ENCODE results near the gene EEF2.
"Not testable (repeated sequence)": the region's sequence is repeated elsewhere in the genome, so short reads cannot be mapped to it uniquely, and the experiment has no call there.

Gene EEF2

DNA sequence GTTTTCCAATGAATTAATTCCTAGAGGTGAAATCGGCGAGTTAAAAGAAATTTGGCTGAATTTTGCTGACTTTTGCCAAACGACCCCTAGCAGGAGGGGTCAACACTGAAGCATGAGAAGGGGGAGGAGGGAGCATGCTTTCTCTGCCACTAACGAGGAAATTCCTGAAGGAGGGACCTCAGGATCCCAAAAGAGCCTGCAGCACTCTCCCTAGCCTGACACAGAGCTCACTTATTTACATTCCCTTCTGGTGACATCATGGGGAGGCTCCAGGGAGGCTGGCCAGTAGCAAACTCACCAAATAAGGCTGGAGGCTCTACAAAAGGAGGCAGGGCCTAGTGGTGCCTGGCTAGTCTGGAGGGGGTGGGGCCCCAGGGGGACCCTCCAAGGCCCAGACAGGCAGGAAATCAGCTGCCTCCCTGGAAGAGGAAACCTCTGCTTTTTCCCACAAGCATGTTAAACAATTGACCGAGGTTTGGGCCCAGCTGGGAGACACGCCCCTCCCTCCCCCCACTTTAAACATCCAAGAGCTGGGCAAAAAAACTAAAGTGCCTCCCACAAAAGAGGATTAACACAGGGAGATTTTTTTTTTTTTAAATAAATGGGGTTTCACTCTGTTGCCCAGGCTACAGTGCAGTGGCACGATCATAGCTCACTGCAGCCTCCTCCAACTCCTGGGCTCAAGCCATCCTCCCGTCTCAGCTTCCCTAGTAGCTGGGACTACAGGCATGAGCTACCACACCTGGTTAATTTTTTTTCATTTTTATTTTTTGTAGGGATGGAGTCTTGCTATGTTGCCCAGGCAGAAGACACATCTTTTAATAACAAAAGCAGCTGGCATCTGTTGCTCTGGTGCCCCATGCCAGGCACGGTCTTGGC is 16.5 kb downstream of the EEF2 start:
- DNase-seq, result peak; percentile 100

DNA sequence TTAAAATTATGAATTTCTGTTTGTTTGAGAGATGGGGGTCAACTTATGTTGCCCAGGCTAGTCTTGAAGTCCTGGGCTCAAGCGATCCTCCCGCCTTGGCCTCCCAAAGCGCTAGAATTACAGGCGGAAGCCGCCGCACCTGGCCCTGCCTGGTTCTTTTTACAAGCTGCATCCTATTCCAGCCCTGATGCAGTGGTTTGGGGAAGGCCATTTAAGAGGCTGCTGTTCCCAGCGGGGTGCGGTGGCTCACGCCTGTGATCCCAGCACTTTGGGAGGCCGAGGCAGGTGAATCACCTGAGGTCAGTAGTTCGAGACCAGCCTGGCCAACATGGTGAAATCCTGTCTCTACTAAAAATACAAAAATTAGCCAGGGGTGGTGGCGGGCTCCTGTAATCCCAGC is 17.3 kb downstream of the EEF2 start:
- not testable (repeated sequence) for DNase-seq

GRCh38 chr19:3966051-3967017 is 18.9 kb downstream of the EEF2 start:
- DNase-seq, result no peak

DNA sequence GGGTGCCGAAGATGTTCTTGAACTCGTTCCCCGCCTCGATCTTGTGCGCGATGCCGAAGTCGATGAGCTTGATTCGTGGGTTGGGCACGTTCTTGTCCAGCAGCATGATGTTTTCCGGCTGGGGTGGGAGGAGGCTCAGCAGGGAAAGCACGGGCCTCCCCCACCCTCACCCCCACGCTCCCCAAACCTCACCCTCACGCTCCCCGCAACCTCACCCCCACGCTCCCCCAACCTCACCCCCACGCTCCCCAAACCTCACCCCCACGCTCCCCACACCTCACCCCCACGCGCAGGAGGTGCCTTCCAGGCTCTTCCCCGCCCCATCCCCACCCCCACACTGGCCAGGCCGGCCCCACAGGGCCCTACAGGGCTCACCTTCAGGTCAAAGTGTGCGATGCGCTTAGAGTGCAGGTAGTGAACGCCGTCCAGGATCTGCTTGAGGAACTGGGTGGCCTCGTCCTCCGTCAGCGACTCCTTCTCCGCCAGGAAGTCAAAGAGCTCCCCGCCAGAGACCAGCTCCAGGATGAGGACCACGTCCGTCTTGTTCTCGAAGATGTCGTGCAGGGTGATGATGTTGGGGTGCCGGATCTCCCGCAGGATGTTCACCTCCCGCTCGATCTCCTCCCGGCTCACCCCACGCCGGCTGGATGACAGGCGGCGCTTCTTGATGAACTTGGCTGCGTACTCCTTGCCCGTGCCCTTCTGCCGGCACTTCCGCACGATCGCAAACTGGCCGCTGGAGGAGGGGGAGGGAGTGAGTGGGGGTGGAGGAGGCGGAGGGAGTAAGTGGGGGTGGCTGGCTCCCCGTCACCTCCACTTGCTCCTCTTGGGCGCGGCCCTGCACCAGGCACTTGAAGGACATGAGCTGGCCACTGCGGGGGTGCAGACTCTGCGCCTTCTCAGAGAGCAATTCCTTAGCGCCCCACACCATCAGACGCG is 20.7 kb downstream of the EEF2 start:
- DNase-seq, result no peak

DNA sequence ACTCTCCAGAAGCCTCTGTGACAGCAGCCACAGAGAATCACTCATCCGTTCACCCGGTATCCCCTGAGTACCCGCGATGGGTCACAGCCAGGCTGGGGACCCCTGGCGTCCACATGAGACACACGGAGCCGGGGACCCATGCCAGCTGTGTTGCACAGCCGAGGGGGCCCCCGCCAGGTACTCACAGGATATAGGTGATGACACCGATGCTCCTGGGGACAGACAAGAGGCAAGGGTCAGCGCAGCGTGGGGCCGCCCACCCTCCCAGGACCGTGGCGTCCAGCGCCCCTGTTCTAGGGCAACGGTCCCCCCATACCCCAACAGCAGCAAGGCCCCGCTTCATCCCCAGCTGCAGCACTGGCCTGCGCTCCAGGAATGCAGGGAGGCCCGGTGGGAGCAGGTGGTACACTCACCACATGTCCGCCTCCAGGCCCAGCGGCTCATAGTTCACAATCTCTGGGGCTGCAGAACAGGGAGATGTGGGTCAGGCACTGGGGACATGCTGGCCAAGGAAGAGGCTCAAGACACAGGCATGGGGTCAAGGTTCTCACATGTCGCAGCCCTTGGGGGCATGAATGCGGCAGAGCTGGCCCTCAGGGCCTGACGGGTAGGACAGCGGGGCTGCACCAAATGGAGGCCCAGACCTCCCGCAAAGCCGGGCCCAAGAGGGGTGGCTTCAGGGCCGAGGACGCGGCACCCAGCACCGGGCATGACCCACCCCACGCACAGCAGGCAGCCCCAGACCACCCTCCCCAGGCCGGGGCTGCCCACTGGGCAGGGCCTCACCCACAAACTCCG is 21.6 kb downstream of the EEF2 start:
- DNase-seq, result no peak

GRCh38 chr19:3961007-3961406 is 24.3 kb downstream of the EEF2 start:
- no peak for DNase-seq

GRCh38 chr19:3959766-3960131 is 25.5 kb downstream of the EEF2 start:
- DNase-seq, result no peak

DNA sequence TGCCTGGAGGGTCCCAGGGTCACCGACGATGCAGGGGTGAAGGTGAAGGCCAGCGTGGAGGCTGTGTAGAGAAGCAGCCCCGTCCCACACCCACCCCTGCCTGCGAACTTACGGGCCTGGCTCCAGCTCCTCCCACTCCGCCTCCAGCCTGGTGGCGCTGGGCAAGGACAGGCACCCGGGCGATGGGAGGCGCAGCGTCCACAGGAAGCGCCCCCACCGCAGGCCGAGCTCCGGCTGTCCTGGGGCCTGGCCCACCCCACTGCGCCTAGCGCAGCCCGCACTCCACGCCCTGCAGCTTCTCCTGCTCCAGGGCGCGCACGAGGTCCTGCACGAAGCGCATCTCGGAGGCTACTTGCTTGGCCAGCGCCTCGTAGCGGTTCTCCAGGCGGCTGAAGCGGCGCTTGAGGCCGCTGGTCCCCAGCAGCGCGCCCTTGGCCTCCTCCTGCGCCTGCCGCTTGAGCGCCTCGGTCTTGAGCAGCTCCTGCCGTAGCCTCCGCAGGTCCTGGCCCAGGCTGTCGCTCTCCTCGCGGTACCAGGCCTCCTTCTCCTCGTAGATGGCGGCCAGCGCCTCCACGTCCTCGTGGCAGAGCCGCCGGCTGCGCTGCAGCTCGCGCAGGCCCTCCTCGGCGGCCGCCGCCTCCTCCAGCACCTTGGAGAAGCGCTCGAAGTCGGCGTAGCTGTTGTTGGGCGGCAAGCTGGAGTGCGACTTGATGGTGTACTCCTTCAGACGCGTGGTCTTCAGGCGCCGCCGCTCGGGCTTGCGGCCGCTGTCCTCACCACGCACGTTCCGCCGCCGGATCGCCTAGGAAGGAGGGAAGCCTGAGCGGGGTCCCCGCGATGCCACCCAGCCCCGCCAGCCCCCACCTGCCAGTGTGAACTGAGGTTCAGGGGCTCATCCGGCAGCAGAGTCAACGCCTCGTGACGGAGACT is 26.2 kb downstream of the EEF2 start:
- no peak for DNase-seq

- no peak for DNase-seq
Measured at GRCh38 chr19:3955688-3956087, 29.6 kb downstream of the EEF2 start.

GRCh38 chr19:3955276-3955675 is 30.0 kb downstream of the EEF2 start:
- DNase-seq, result not testable (repeated sequence)

- no peak for DNase-seq
Measured at GRCh38 chr19:3954107-3954506, 31.2 kb downstream of the EEF2 start.

GRCh38 chr19:3952755-3953276 is 32.4 kb downstream of the EEF2 start:
- DNase-seq, result not testable (repeated sequence)

DNA sequence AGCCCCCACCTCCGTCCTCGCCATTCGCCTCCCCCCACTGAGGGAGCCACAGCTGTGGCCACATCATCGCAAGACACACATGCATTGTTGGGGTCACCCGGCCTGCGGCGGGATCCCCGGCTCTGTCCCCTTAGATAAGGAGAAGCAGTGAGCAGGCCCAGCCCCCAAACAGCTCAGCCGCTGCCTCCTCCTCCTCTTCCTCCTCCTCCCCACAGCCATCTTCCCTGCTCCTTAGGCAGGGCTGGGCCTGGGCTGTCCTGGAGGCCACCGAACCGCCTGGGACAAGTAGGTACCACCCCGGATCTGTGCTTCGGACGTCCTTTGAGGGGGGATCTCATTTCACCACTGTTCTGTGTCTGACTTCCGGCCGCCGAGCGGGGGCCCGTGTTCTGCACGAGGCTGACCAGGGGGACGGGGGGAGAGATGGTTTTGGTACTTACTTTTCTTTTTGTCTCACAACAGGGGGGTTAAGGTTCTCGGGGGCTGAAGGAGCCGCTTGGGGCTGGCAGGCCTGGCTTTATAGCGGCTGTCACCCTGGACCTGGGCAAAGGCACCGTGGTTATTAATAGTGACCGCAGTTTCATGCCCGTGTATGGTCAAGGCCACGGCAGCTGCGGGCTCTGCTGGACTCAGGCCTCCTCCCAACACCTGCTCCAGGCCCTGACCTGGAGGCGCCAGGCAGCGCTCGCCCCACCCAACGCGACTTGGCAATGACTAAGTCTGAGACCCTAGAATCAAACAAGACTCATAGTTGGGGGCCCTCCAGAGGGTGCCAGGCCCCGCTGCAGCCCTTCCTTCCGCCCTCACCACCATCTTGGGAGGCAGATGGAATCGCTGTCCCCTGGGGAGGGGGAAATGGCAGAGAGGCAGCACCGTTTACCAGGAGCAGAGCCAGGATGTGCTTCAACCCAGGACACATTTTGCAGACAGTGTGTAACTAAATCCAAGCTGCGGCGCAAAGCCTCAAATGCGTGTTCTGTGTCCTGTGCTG is 34.1 kb downstream of the EEF2 start:
- no peak for DNase-seq

DNA sequence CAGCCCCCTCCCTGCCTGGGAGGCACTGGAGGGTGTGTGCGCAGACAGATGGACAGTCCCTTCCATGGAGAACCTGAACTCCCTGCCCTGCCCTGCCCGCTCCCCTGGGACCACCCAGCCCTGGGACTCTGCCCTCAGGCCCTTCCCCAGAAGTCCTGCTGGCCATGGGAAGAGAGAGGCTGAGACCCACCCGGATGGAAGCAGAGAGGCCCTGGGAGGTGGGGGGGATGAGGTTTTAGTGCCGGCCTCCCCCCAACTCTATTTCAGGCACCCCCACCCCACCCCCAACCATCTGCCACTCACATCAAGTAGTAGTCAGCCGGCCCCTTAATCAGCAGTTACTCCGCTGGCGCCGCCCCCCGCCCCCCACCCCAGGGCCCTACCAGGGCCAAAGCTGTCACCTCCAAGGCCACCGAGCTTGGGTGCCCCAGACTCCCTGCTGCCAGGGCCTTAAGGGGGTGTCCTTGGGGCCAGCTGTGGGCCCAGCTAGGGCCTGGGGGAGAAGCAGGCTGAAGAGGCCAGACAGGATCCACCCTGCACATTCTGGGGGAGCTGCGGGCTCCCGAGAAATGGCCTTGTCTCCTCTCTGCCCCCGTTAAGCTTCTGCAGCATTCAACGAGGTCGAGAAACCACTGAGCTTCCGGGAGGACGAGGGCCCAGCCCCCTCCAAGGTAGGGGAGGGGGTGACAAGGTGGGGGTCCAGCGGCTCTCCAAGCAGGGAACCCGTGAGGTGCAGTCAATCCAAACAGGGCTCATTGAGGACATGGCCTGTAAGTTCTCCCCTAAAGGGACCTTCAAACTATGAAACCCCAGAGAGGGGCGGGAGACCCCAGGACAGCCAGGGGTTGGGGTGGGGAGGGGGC is 35.0 kb downstream of the EEF2 start:
- no peak for DNase-seq

- DNase-seq, result no peak
Measured at GRCh38 chr19:3949294-3949693, 36.0 kb downstream of the EEF2 start.

DNA sequence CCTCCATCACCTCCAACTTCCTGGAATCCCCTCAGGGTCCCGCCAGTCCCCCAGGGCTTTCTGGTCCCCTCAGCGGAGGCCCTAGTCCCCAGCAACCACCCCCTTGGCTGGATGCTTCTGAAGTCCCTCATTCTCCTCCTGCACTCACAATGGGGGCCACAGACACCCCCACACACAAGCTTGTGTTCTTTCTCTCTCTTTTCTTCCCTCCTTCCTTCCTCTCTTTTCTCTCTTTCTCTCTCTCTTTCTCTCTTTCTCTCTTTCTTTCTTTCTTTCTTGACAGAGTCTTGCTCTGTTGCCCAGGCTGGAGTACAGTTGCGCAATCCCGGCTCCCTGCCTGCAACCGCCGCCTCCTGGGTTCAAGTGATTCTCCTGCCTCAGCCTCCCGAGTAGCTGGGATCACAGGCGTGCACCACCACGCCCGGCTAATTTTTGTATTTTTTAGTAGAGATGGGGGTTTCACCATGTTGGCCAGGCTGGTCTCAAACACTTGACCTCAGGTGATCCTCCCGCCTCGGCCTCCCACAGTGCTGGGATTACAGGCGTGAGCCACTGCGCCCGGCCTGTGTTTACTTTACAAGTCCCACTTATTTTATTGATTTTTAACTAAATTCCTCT is 37.8 kb downstream of the EEF2 start:
- not testable (repeated sequence) for DNase-seq

DNA sequence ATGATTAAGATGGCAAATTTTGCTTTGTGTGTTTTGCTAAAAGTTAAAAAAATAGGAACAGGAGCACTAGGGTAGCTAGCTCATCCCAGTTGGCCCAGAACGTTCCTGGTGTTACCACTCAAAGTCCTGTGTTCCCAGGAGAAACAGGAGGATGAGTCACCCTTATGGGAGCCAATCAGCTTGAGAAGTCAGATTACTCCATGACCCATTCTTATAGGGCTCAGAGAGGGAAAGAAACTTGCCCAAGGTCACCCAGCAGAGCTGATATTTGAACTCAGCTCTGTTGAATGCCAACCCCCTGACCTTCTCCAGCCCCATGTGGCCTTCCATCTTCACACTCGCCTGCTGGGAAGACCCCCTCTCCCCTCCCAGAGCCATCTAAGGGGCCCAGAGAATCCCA is 39.4 kb downstream of the EEF2 start:
- DNase-seq, result peak; percentile 38
